Prostate gland (tissue), 2 donors: Measurements from ENCODE around the gene CCDC77. TPM values are rescaled to one million over a fixed set of nuclear protein-coding genes. Genes with fewer than 3 reads are reported as not detected.
A peak's percentile ranks its signal among the peaks of the same experiment; 100 is the strongest.

Source experiments
- DNase-seq: peaks from one replicate; pipeline ENCODE4 v3.0.0-alpha.2; 2019; ENCODE audit warnings: low spot score
- H3K27ac ChIP-seq, 2 donors: fragments of 200-600 bp; sonication (generic); 2 replicates each; pipeline ENCODE4 v1.5.1; 2017 to 2019
- H3K27me3 ChIP-seq: fragments of 200-600 bp; sonication (generic); replicated peaks from 2 replicates; pipeline ENCODE4 v1.5.1; 2019; ENCODE audit not compliant: insufficient read depth
- H3K36me3 ChIP-seq, 2 donors: fragments of 200-600 bp; sonication (generic); 1 replicate in 1 of 2; 2 replicates in 1 of 2; pipeline versions ENCODE4 v1.5.1 to v1.8.1; 2017 to 2019
- H3K4me1 ChIP-seq: fragments of 200-600 bp; sonication (generic); replicated peaks from 2 replicates; pipeline ENCODE4 v1.5.1; 2019
- H3K4me3 ChIP-seq, 2 donors: fragments of 200-600 bp; sonication (generic); 2 replicates each; pipeline ENCODE4 v1.5.1; 2017 to 2019
- H3K9me3 ChIP-seq: fragments of 200-600 bp; sonication (generic); 2 replicates; pipeline ENCODE4 v1.5.1; 2017
- CTCF ChIP-seq, 4 experiments: fragments of 200-600 bp in 2 of 4; fragments of 450-650 bp in 2 of 4; sonication (generic) in 2 of 4; IDR thresholded peaks; 1 replicate in 3 of 4; 2 replicates in 1 of 4; pipeline ENCODE4 v1.5.1; 2016 to 2019; ENCODE audit warnings: antibody characterized with exemption in 4 of 4, mild to moderate bottlenecking in 2 of 4, moderate library complexity in 2 of 4
- POLR2A ChIP-seq: fragments of 450-650 bp; IDR thresholded peaks from one replicate; pipeline ENCODE4 v1.6.1; 2016; ENCODE audit warnings: antibody characterized with exemption, mild to moderate bottlenecking
- POLR2AphosphoS5 ChIP-seq: sonication (generic); formaldehyde crosslinking; IDR thresholded peaks from one replicate; pipeline ENCODE4 v1.6.1; 2017; ENCODE audit warnings: antibody characterized with exemption
- WGBS: methylation state at CpG from one replicate; pipeline ENCODE4 v1.1.5; 2018; 5-methylcytosine and 5-hydroxymethylcytosine counted together
- intact Hi-C: fragments of 100-400 bp; cut with DNase I; formaldehyde crosslinking; loops from one replicate; pipeline ENCODE4 v1.14.2; 2022
- total RNA-seq, 2 donors: library from RNA; depleted of rRNA; stranded (reverse); fragments of >200 nt; gene quantifications; one replicate each; pipeline ENCODE4 v1.1.0, GENCODE V29; 2016

CCDC77 gene
- total RNA-seq, 2 donors from 2014 or later, result 7.0 to 8.9 TPM

GRCh38 chr12:389142-390096 lies 12.0 kb upstream of the CCDC77 start, which contains the start of gene KDM5A:
Gene KDM5A, minus strand, starts transcription at chr12:389320. Its CDS starts 229 bp downstream, at chr12:389091.
- Histone ChIP-seq H3K4me3 (peak within 1 kb of the TSS; percentile 78 to 79), H3K9me3 (no peaks in the 10 kb centered on the region), H3K27ac (peak within 1 kb of the TSS; percentile 83 to 92), H3K4me1 (no peaks in the 10 kb centered on the region), H3K27me3 (no peaks in the 10 kb centered on the region), H3K36me3 (peaks cover 0 to under 1% of the 10 kb centered on the region in 2 donors)
- peak; percentile 88 for TF ChIP-seq POLR2AphosphoS5
- peak; percentile 38 for TF ChIP-seq POLR2A
- peak in 3 of 4 experiments; percentile 12 to 44 (median 35) for TF ChIP-seq CTCF (IDR thresholded peaks at IDR 0.05)
- intact Hi-C loops, result no loop called here
- WGBS, result under 1% methylated on average over 52 of the region's 53 CpGs
- DNase-seq, result peak; percentile 89

GRCh38 chr12:400828-401227 lies 616 bp upstream of the CCDC77 start:
- H3K4me1 ChIP-seq, result no peaks in the 10 kb centered on the region
- no peaks in the 10 kb centered on the region for H3K27me3 ChIP-seq
- TF ChIP-seq POLR2AphosphoS5 (no peak), POLR2A (no peak), CTCF (IDR thresholded peaks at IDR 0.05) (no peak)
- 65% methylated on average over 8 of the region's 8 CpGs for WGBS
- intact Hi-C loops, result no loop called here
- H3K27ac ChIP-seq, result no peak overlapping the region
- no peaks in the 10 kb centered on the region for H3K9me3 ChIP-seq
- H3K4me3 ChIP-seq, result peak overlapping the region; percentile 51
- DNase-seq, result no peak
- no peaks in the 10 kb centered on the region for H3K36me3 ChIP-seq

GRCh38 chr12:402029-402389 lies 565 bp downstream of the CCDC77 start:
- WGBS, result 0% methylated on average over 8 of the region's 8 CpGs
- intact Hi-C loops, result no loop called here
- peak overlapping the region; percentile 57 to 71 for H3K27ac ChIP-seq
- peak overlapping the region; percentile 51 for H3K4me3 ChIP-seq
- no peaks in the 10 kb centered on the region for H3K27me3 ChIP-seq
- DNase-seq, result no peak
- TF ChIP-seq POLR2AphosphoS5, result no peak
- TF ChIP-seq CTCF (IDR thresholded peaks at IDR 0.05), result no peak
- no peak for TF ChIP-seq POLR2A
- no peaks in the 10 kb centered on the region for H3K9me3 ChIP-seq
- H3K36me3 ChIP-seq, result no peaks in the 10 kb centered on the region
- no peaks in the 10 kb centered on the region for H3K4me1 ChIP-seq

- no peaks in the 10 kb centered on the region for H3K27me3 ChIP-seq
- H3K9me3 ChIP-seq, result no peaks in the 10 kb centered on the region
- no peak overlapping the region for H3K27ac ChIP-seq
- intact Hi-C loops, result no loop called here
- DNase-seq, result no peak
- H3K4me1 ChIP-seq, result no peaks in the 10 kb centered on the region
- H3K4me3 ChIP-seq, result no peak overlapping the region
- TF ChIP-seq CTCF (IDR thresholded peaks at IDR 0.05) (no peak), POLR2A (no peak), POLR2AphosphoS5 (no peak)
- 62% methylated on average over 2 of the region's 2 CpGs for WGBS
- H3K36me3 ChIP-seq, result peaks cover 0 to 7% of the 10 kb centered on the region in 2 donors
Measured at GRCh38 chr12:414859-415258, 13.4 kb downstream of the CCDC77 start.
